ENCODE data around the gene PRELID2.

- TF ChIP-seq POLR2A (IDR thresholded peaks at IDR 0.05) (no peak), CTCF (IDR thresholded peaks at IDR 0.05 in 4 of 5, conservative IDR thresholded peaks at IDR 0.05 in 1 of 5) (no peak)
These were observed 54.2 kb downstream of the PRELID2 start for GRCh38 chr5:145780982-145781381.
